Measurements from ENCODE around the gene PPP1CB. TPM values are rescaled to one million over a fixed set of nuclear protein-coding genes. Genes with fewer than 3 reads are reported as not detected.

The PPP1CB gene
- total RNA-seq, 1 donor from 2014 or later = 328 TPM

DNA sequence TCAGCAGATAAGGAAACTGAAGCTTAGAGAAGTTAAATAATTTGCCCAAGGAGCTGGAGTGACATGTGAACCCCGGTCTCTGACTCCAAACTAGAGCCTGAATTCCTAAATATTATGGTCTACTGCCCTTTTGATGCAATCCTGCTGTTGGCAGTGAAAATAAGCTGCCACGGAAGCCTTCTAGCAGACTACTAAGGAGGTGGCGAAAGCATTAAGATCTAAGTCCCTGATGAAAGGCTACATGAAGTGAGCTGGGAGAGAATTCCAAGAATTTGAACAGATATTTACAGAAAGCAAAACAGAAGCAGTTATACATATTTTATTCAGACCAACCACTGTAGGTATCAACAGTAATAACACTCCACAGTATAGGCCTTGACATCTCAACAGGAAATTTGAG, 90.4 kb downstream of the PPP1CB start:
- no peak for FAIRE-seq

More for the DNA sequence above, 90.4 kb downstream of the PPP1CB start:
- Histone ChIP-seq H3K4me3 (ENCODE audit: low read depth, low read length) (no peak overlapping the region), H3K36me3 (ENCODE audit: control insufficient read depth, insufficient read depth, low read length) (no peaks in the 10 kb centered on the region), H3K27me3 (ENCODE audit: control insufficient read depth, insufficient read depth, low read length) (no peaks in the 10 kb centered on the region)
- DNase-seq (ENCODE audit: low read depth) = no peak
- TF ChIP-seq, protein P1, sequence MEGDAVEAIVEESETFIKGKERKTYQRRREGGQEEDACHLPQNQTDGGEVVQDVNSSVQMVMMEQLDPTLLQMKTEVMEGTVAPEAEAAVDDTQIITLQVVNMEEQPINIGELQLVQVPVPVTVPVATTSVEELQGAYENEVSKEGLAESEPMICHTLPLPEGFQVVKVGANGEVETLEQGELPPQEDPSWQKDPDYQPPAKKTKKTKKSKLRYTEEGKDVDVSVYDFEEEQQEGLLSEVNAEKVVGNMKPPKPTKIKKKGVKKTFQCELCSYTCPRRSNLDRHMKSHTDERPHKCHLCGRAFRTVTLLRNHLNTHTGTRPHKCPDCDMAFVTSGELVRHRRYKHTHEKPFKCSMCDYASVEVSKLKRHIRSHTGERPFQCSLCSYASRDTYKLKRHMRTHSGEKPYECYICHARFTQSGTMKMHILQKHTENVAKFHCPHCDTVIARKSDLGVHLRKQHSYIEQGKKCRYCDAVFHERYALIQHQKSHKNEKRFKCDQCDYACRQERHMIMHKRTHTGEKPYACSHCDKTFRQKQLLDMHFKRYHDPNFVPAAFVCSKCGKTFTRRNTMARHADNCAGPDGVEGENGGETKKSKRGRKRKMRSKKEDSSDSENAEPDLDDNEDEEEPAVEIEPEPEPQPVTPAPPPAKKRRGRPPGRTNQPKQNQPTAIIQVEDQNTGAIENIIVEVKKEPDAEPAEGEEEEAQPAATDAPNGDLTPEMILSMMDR (IDR thresholded peaks at IDR 0.05; ENCODE audit: insufficient read depth, low read length, severe bottlenecking) = no peak

Other genes starting within 250 kb of the PPP1CB start
- 0.79 and 1.4 TPM in 2 replicates for gene SPDYA, start 59.0 kb downstream of the PPP1CB start, total RNA-seq
- gene TRMT61B, start 118.5 kb downstream of the PPP1CB start, total RNA-seq = 16.1 and 17.0 TPM in 2 replicates
- 54.9 and 117 TPM in 2 replicates for gene WDR43, start 142.8 kb downstream of the PPP1CB start, total RNA-seq
- gene TOGARAM2, start 229.5 kb downstream of the PPP1CB start, total RNA-seq = under 0.01 TPM in 1 of 2 replicates, not detected in the other